GM10248 (cell line): ENCODE results near the gene TUBD1.
"Not testable (repeated sequence)": the region's sequence is repeated elsewhere in the genome, so short reads cannot be mapped to it uniquely, and the experiment has no call there.

ENCODE experiments used
- CTCF ChIA-PET: fragments of 300-600 bp; sonication (Branson Sonifier 250); formaldehyde crosslinking; extraction: SDS; loops from one replicate; lab custom pipeline; 2021; ENCODE audit warnings: antibody characterized with exemption; lab: Yijun Ruan, JAX
- POLR2A ChIA-PET: fragments of 350-650 bp; sonication (Branson Sonifier 250); formaldehyde crosslinking; extraction: SDS; loops from one replicate; lab custom pipeline; 2020; ENCODE audit warnings: antibody characterized with exemption; lab: Yijun Ruan, JAX
- DNase-seq: peaks from one replicate; pipeline ENCODE4 v3.0.0; 2012; ENCODE audit errors: extremely low spot score
- CTCF ChIP-seq: IDR thresholded peaks from 2 replicates; pipeline ENCODE4 v1.5.1; 2012; ENCODE audit warnings: mild to moderate bottlenecking, low read depth; ENCODE audit errors: extremely low read depth, missing control alignments, control extremely low read depth

TUBD1 gene

GRCh38 chr17:59829217-59830006, 63.3 kb downstream of the TUBD1 start:
- TF ChIP-seq CTCF, result no peak
- ChIA-PET CTCF (interaction anchor here (0.8 to 5.2 kb wide), 5 partner anchors 9 to 43 kb away, joined by 3 to 33 read pairs (median 12); no protein-coding TSS in a partner anchor), POLR2A (interaction anchor here (0.9 to 1.3 kb wide), 4 partner anchors 10 to 65 kb away, joined by 3 to 11 read pairs (median 4); no protein-coding TSS in a partner anchor)
- DNase-seq, result peak; percentile 65

GRCh38 chr17:59828819-59829216, 63.9 kb downstream of the TUBD1 start:
- ChIA-PET POLR2A (interaction anchor here (1.1 to 1.9 kb wide), 4 partner anchors 10 to 65 kb away, joined by 3 to 11 read pairs (median 6); no protein-coding TSS in a partner anchor), CTCF (interaction anchor here (2.2 to 5.2 kb wide), 3 partner anchors 10 to 42 kb away, joined by 12 to 33 read pairs (median 17); no protein-coding TSS in a partner anchor)
- DNase-seq, result not testable (repeated sequence)

DNA sequence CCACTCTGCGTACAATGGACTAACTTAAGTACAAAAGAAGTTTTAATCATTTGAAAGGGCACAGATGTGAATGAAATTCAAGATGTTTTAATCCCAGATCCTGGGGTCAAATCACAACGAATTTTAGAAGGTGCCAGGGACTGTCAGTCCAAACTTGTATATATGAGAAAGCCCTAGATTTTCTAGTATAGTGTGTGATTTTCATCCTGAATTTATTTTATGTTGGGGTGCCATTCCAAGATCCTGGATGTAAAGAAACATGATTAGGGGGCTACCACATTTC, 64.3 kb downstream of the TUBD1 start:
- DNase-seq, result no peak
- TF ChIP-seq CTCF, result no peak
- CTCF ChIA-PET, result interaction anchor here (0.9 to 5.2 kb wide), 6 partner anchors 10 to 75 kb away, joined by 3 to 33 read pairs (median 14); no protein-coding TSS in a partner anchor
- POLR2A ChIA-PET, result interaction anchor here (0.5 to 1.9 kb wide), 7 partner anchors 9 to 568 kb away, joined by 3 to 9 read pairs (median 5); no protein-coding TSS in a partner anchor

GRCh38 chr17:59827721-59828477, 64.8 kb downstream of the TUBD1 start:
- TF ChIP-seq CTCF, result no peak
- POLR2A ChIA-PET, result interaction anchor here (0.5 to 1.9 kb wide), 9 partner anchors 10 to 568 kb away, joined by 3 to 9 read pairs (median 5); no protein-coding TSS in a partner anchor
- CTCF ChIA-PET, result interaction anchor here (0.6 to 5.2 kb wide), 8 partner anchors 9 to 75 kb away, joined by 3 to 33 read pairs (median 8); no protein-coding TSS in a partner anchor
- no peak for DNase-seq

GRCh38 chr17:59826706-59827453, 65.9 kb downstream of the TUBD1 start:
- TF ChIP-seq CTCF, result no peak
- ChIA-PET POLR2A (interaction anchor here (1.4 to 1.9 kb wide), 2 partner anchors 40 to 75 kb away, joined by 4 to 9 read pairs; no protein-coding TSS in a partner anchor), CTCF (interaction anchor here (1.1 to 5.2 kb wide), 4 partner anchors 12 to 74 kb away, joined by 3 to 33 read pairs (median 12); no protein-coding TSS in a partner anchor)
- no peak for DNase-seq

- TF ChIP-seq CTCF, result no peak
- CTCF ChIA-PET, result interaction anchor here (0.8 to 2.6 kb wide), 7 partner anchors 9 to 72 kb away, joined by 3 to 9 read pairs (median 4); no protein-coding TSS in a partner anchor
- POLR2A ChIA-PET, result interaction anchor here (0.5 to 0.6 kb wide), 2 partner anchors 63 to 76 kb away, joined by 4 to 5 read pairs; no protein-coding TSS in a partner anchor
- no peak for DNase-seq
These were observed 67.0 kb downstream of the TUBD1 start for GRCh38 chr17:59825533-59826322.
